Fibroblast of lung (primary cell): ENCODE data around the gene NSRP1. TPM values are rescaled to one million over a fixed set of nuclear protein-coding genes. Genes with fewer than 3 reads are reported as not detected.

ENCODE experiments used
- DNase-seq, 2 donors: peaks; one replicate each; pipeline versions ENCODE4 v3.0.0 to v3.0.0-alpha.2; 2010; ENCODE audit warnings: low read depth in 2 of 2
- H2AFZ ChIP-seq: 2 replicates; pipeline ENCODE4 v1.5.1; 2012; ENCODE audit warnings: low read length, control low read depth, inconsistent platforms
- H3K27ac ChIP-seq: 2 replicates; pipeline ENCODE4 v1.5.1; 2011; ENCODE audit warnings: low read length, control low read depth; ENCODE audit not compliant: insufficient read depth
- H3K27me3 ChIP-seq: 2 replicates; pipeline ENCODE4 v1.5.1; 2011; ENCODE audit warnings: mild to moderate bottlenecking, low read length; ENCODE audit not compliant: control insufficient read depth, insufficient read depth
- H3K36me3 ChIP-seq: 2 replicates; pipeline ENCODE4 v1.5.1; 2011; ENCODE audit warnings: low read length; ENCODE audit not compliant: control insufficient read depth, insufficient read depth
- H3K4me1 ChIP-seq: 2 replicates; pipeline ENCODE4 v1.5.1; 2011; ENCODE audit warnings: low read length; ENCODE audit not compliant: control insufficient read depth, insufficient read depth; ENCODE audit errors: extremely low read depth
- H3K4me2 ChIP-seq: 2 replicates; pipeline ENCODE4 v1.5.1; 2011; ENCODE audit warnings: low read length, control low read depth; ENCODE audit not compliant: insufficient read depth; ENCODE audit errors: extremely low read depth
- H3K4me3 ChIP-seq, 4 experiments: fragments of 200-600 bp in 1 of 4; sonication (generic) in 1 of 4; replicated peaks in 1 of 4; 2 replicates each; pipeline ENCODE4 v1.5.1; 2011 to 2016; ENCODE audit warnings: low read length in 4 of 4, low read depth in 3 of 4, mild to moderate bottlenecking in 3 of 4, control low read depth in 2 of 4, inconsistent platforms in 1 of 4, mixed read lengths in 1 of 4; ENCODE audit not compliant: insufficient read depth in 1 of 4; ENCODE audit errors: control extremely low read depth in 1 of 4
- H3K79me2 ChIP-seq: 2 replicates; pipeline ENCODE4 v1.5.1; 2012; ENCODE audit warnings: mild to moderate bottlenecking, low read length, inconsistent platforms; ENCODE audit not compliant: control insufficient read depth, insufficient read depth
- H3K9ac ChIP-seq: 2 replicates; pipeline ENCODE4 v1.5.1; 2011; ENCODE audit warnings: mild to moderate bottlenecking, low read length, control low read depth; ENCODE audit not compliant: insufficient read depth
- H3K9me3 ChIP-seq: 2 replicates; pipeline ENCODE4 v1.5.1; 2012; ENCODE audit warnings: low read depth, low read length; ENCODE audit not compliant: control insufficient read depth, insufficient read depth
- H4K20me1 ChIP-seq: 2 replicates; pipeline ENCODE4 v1.5.1; 2011; ENCODE audit warnings: low read length; ENCODE audit not compliant: control insufficient read depth, insufficient read depth; ENCODE audit errors: extremely low read depth
- EZH2 ChIP-seq: IDR thresholded peaks from 2 replicates; pipeline ENCODE4 v1.5.1; 2012; ENCODE audit warnings: low read length, control low read depth, mild to moderate bottlenecking; ENCODE audit errors: missing control alignments
- polyA plus RNA-seq, 2 donors: library from polyadenylated mRNA; depleted of rRNA in 1 of 2; stranded (reverse) in 1 of 2; unstranded in 1 of 2; fragments of >200 nt; gene quantifications; 2 replicates each; pipeline ENCODE4 v1.2.1, GENCODE V29; 2011 to 2012; ENCODE audit warnings: missing spikeins in 1 of 2
- total RNA-seq: library from RNA; depleted of rRNA; stranded (reverse); fragments of >200 nt; gene quantifications from 2 replicates; pipeline ENCODE4 v1.2.1, GENCODE V29; 2014
- TF ChIP-seq, protein P1 (sequence below), 2 donors: IDR thresholded peaks in 1 of 2; conservative IDR thresholded peaks in 1 of 2; 1 replicate in 1 of 2; 2 replicates in 1 of 2; pipeline ENCODE4 v1.5.1; 2011 to 2012; ENCODE audit warnings: low read length in 2 of 2, control low read depth in 1 of 2, inconsistent platforms in 1 of 2, low read depth in 1 of 2, mild to moderate bottlenecking in 1 of 2

The NSRP1 gene
- total and polyA plus RNA-seq, 2 donors (not counting 1 experiment from before 2014, with no cell fraction given) = 12.7 to 19.8 TPM

GRCh38 chr17:30173649-30174048, 57.0 kb downstream of the NSRP1 start:
- H3K4me2 ChIP-seq = no peak overlapping the region
- H3K9ac ChIP-seq = no peak overlapping the region
- no peak overlapping the region for H2AFZ ChIP-seq
- H3K4me1 ChIP-seq = no peaks in the 10 kb centered on the region
- no peaks in the 10 kb centered on the region for H3K36me3 ChIP-seq
- no peak overlapping the region for H3K4me3 ChIP-seq
- H3K27me3 ChIP-seq = no peaks in the 10 kb centered on the region
- H3K79me2 ChIP-seq = peaks cover 4% of the 10 kb centered on the region
- no peak for TF ChIP-seq EZH2
- TF ChIP-seq, protein P1, sequence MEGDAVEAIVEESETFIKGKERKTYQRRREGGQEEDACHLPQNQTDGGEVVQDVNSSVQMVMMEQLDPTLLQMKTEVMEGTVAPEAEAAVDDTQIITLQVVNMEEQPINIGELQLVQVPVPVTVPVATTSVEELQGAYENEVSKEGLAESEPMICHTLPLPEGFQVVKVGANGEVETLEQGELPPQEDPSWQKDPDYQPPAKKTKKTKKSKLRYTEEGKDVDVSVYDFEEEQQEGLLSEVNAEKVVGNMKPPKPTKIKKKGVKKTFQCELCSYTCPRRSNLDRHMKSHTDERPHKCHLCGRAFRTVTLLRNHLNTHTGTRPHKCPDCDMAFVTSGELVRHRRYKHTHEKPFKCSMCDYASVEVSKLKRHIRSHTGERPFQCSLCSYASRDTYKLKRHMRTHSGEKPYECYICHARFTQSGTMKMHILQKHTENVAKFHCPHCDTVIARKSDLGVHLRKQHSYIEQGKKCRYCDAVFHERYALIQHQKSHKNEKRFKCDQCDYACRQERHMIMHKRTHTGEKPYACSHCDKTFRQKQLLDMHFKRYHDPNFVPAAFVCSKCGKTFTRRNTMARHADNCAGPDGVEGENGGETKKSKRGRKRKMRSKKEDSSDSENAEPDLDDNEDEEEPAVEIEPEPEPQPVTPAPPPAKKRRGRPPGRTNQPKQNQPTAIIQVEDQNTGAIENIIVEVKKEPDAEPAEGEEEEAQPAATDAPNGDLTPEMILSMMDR (conservative IDR thresholded peaks at IDR 0.05 in 1 of 2, IDR thresholded peaks at IDR 0.05 in 1 of 2; ENCODE audit: low read depth in 1 of 2, low read length in 2 of 2) = no peak
- no peak overlapping the region for H3K27ac ChIP-seq
- H4K20me1 ChIP-seq = no peaks in the 10 kb centered on the region
- H3K9me3 ChIP-seq = no peaks in the 10 kb centered on the region
- peak in 1 of 2 donors; percentile 17 for DNase-seq

GRCh38 chr17:30174556-30174955, 57.9 kb downstream of the NSRP1 start:
- Histone ChIP-seq H3K9ac (no peak overlapping the region), H3K27ac (no peak overlapping the region), H3K36me3 (no peaks in the 10 kb centered on the region), H3K9me3 (no peaks in the 10 kb centered on the region), H3K4me3 (no peak overlapping the region), H3K4me2 (no peak overlapping the region), H3K27me3 (no peaks in the 10 kb centered on the region), H2AFZ (no peak overlapping the region), H4K20me1 (no peaks in the 10 kb centered on the region), H3K4me1 (no peaks in the 10 kb centered on the region), H3K79me2 (peaks cover 2% of the 10 kb centered on the region)
- no peak for DNase-seq
- TF ChIP-seq, protein P1 (conservative IDR thresholded peaks at IDR 0.05 in 1 of 2, IDR thresholded peaks at IDR 0.05 in 1 of 2; ENCODE audit: low read depth in 1 of 2, low read length in 2 of 2) = no peak
- TF ChIP-seq EZH2 = no peak

GRCh38 chr17:30176855-30177254, 60.2 kb downstream of the NSRP1 start:
- Histone ChIP-seq H3K9me3 (no peaks in the 10 kb centered on the region), H3K36me3 (peaks cover 2% of the 10 kb centered on the region), H3K4me1 (no peaks in the 10 kb centered on the region), H2AFZ (no peak overlapping the region), H3K27me3 (no peaks in the 10 kb centered on the region), H3K9ac (no peak overlapping the region), H3K27ac (no peak overlapping the region), H4K20me1 (no peaks in the 10 kb centered on the region), H3K79me2 (no peaks in the 10 kb centered on the region), H3K4me2 (no peak overlapping the region), H3K4me3 (no peak overlapping the region)
- TF ChIP-seq, protein P1 (conservative IDR thresholded peaks at IDR 0.05 in 1 of 2, IDR thresholded peaks at IDR 0.05 in 1 of 2; ENCODE audit: low read depth in 1 of 2, low read length in 2 of 2) = no peak
- TF ChIP-seq EZH2 = no peak
- no peak for DNase-seq
